Measurements from ENCODE around the gene ASIC3. TPM values are rescaled to one million over a fixed set of nuclear protein-coding genes. Genes with fewer than 3 reads are reported as not detected.

Gene ASIC3
- total RNA-seq, 6 experiments from 2014 or later, result 0.09 to 0.76 (median 0.31) TPM

DNA sequence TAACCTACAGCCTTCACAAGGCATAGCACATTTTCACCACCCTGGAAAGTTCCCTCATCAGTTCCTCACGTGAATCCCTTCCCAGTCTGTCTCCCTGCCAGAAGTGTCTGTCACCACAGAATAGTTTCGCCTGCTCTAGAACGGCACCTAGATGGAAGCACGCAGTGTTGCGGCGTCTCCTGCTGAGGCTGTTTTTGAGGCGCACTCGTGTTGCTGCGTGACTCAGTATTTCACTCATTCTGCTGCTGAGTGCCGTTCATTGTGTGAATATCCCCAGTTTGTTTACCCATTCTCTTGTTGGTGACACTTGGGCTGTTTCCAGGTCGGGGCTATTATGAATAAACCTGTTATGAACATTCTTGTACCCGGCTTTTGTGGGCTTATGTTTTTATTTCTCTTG lies 44.8 kb upstream of the ASIC3 start:
- no peak for DNase-seq
- H3K4me3 Mint-ChIP-seq, result no peak overlapping the region
- H3K9me3 Mint-ChIP-seq, result no peaks in the 10 kb centered on the region
- no peak for TF ChIP-seq CTCF (IDR thresholded peaks at IDR 0.05)
- H3K36me3 Mint-ChIP-seq (ENCODE audit: low read depth), result no peaks in the 10 kb centered on the region
- H3K4me1 Mint-ChIP-seq (ENCODE audit: low read depth), result no peaks in the 10 kb centered on the region
- H3K27me3 Mint-ChIP-seq (ENCODE audit: insufficient read depth), result peaks cover 20% of the 10 kb centered on the region
- H3K27ac Mint-ChIP-seq, result no peak overlapping the region

DNA sequence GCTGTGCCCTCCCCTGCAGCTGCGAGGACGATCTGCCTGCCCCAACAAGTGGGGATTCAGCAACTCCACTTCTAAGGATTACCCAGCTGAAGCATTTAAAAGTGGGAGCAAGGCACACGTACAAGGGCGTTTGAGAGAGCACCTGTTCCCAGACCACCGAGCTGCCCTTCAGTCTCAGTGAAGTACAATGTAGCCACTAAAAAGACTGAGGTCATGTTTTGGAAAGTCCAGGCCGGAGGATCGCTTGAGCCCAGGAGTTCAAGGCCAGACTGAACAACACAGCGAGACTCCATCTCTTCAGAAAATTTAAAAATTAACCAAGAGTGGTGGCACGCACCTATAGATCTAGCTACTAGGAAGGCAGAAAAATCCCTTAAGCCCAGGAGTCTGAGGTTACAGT lies 42.8 kb upstream of the ASIC3 start:
- DNase-seq, result no peak
- H3K27ac Mint-ChIP-seq, result no peak overlapping the region
- H3K4me1 Mint-ChIP-seq (ENCODE audit: low read depth), result peaks cover 4% of the 10 kb centered on the region; the same call in 1 of the 2 replicates
- H3K36me3 Mint-ChIP-seq (ENCODE audit: low read depth), result no peaks in the 10 kb centered on the region
- no peak for TF ChIP-seq CTCF (IDR thresholded peaks at IDR 0.05)
- no peaks in the 10 kb centered on the region for H3K9me3 Mint-ChIP-seq
- H3K27me3 Mint-ChIP-seq (ENCODE audit: insufficient read depth), result peaks cover 19% of the 10 kb centered on the region
- no peak overlapping the region for H3K4me3 Mint-ChIP-seq

GRCh38 chr7:151006590-151007300 lies 41.6 kb upstream of the ASIC3 start:
- no peak for DNase-seq
- peaks cover 13% of the 10 kb centered on the region for H3K27me3 Mint-ChIP-seq (ENCODE audit: insufficient read depth)
- no peak overlapping the region for H3K27ac Mint-ChIP-seq
- H3K36me3 Mint-ChIP-seq (ENCODE audit: low read depth), result no peaks in the 10 kb centered on the region
- TF ChIP-seq CTCF (IDR thresholded peaks at IDR 0.05), result no peak
- peaks cover 11% of the 10 kb centered on the region for H3K4me1 Mint-ChIP-seq (ENCODE audit: low read depth)
- no peaks in the 10 kb centered on the region for H3K9me3 Mint-ChIP-seq
- no peak overlapping the region for H3K4me3 Mint-ChIP-seq

GRCh38 chr7:151007469-151007898 lies 40.8 kb upstream of the ASIC3 start:
- DNase-seq, result no peak
- Mint-ChIP-seq H3K27me3 (ENCODE audit: insufficient read depth) (peaks cover 10% of the 10 kb centered on the region), H3K9me3 (no peaks in the 10 kb centered on the region), H3K36me3 (ENCODE audit: low read depth) (no peaks in the 10 kb centered on the region), H3K27ac (no peak overlapping the region), H3K4me3 (no peak overlapping the region), H3K4me1 (ENCODE audit: low read depth) (peaks cover 18% of the 10 kb centered on the region)
- TF ChIP-seq CTCF (IDR thresholded peaks at IDR 0.05), result no peak

GRCh38 chr7:151008143-151008510 lies 40.2 kb upstream of the ASIC3 start:
- TF ChIP-seq CTCF (IDR thresholded peaks at IDR 0.05), result no peak
- Mint-ChIP-seq H3K27ac (no peak overlapping the region), H3K27me3 (ENCODE audit: insufficient read depth) (peaks cover 12% of the 10 kb centered on the region), H3K4me1 (ENCODE audit: low read depth) (peaks cover 24% of the 10 kb centered on the region), H3K9me3 (no peaks in the 10 kb centered on the region), H3K36me3 (ENCODE audit: low read depth) (no peaks in the 10 kb centered on the region), H3K4me3 (no peak overlapping the region; the same call in 1 of the 2 replicates)
- no peak for DNase-seq
